Islet of Langerhans (tissue), 1 donor: Measurements from ENCODE around the gene CAMKK1.

Experiments used
- FAIRE-seq: peaks from one replicate; lab custom pipeline; 2011; peaks lifted over from hg19 to GRCh38; lab: Jason Lieb, UNC

Gene CAMKK1

GRCh38 chr17:3893003-3893719, at the start of gene CAMKK1:
Gene CAMKK1 (minus strand): TSS chr17:3893053. CDS start chr17:3885687, 7,366 bp downstream.
- no peak for FAIRE-seq

- no peak for FAIRE-seq
Measured at GRCh38 chr17:3940965-3941698, 48.3 kb upstream of the CAMKK1 start.

- no peak for FAIRE-seq
Measured at GRCh38 chr17:3937359-3937758, 44.5 kb upstream of the CAMKK1 start.

GRCh38 chr17:3935825-3936355, 43.0 kb upstream of the CAMKK1 start:
- FAIRE-seq: no peak

GRCh38 chr17:3935140-3935542, 42.3 kb upstream of the CAMKK1 start:
- FAIRE-seq: no peak

- no peak for FAIRE-seq
Measured at GRCh38 chr17:3929764-3930163, 36.9 kb upstream of the CAMKK1 start.

- no peak for FAIRE-seq
Measured at GRCh38 chr17:3929181-3929580, 36.3 kb upstream of the CAMKK1 start.

GRCh38 chr17:3928406-3928805, 35.6 kb upstream of the CAMKK1 start:
- FAIRE-seq: no peak

GRCh38 chr17:3927628-3928340, 34.9 kb upstream of the CAMKK1 start:
- FAIRE-seq: no peak

GRCh38 chr17:3926860-3927627, 34.2 kb upstream of the CAMKK1 start:
- no peak for FAIRE-seq

- FAIRE-seq: no peak
Measured at GRCh38 chr17:3925684-3926485, 33.0 kb upstream of the CAMKK1 start.

- no peak for FAIRE-seq
Measured at GRCh38 chr17:3924512-3925350, 31.9 kb upstream of the CAMKK1 start.

GRCh38 chr17:3923466-3924190, 30.8 kb upstream of the CAMKK1 start:
- FAIRE-seq: no peak

- no peak for FAIRE-seq
Measured at GRCh38 chr17:3922765-3923164, 29.9 kb upstream of the CAMKK1 start.

- no peak for FAIRE-seq
Measured at GRCh38 chr17:3921502-3922319, 28.9 kb upstream of the CAMKK1 start.

- no peak for FAIRE-seq
Measured at GRCh38 chr17:3921006-3921405, 28.2 kb upstream of the CAMKK1 start.

- FAIRE-seq: no peak
Measured at GRCh38 chr17:3919123-3919624, 26.3 kb upstream of the CAMKK1 start.

- no peak for FAIRE-seq
Measured at GRCh38 chr17:3918372-3919122, 25.7 kb upstream of the CAMKK1 start.
